Activated T-cell treated with anti-CD3 and anti-CD28 coated beads for 24 hours (primary cell): ENCODE data around the gene ELF2.
"Not testable (repeated sequence)": the region's sequence is repeated elsewhere in the genome, so short reads cannot be mapped to it uniquely, and the experiment has no call there.

Experiments
- DNase-seq: peaks from one replicate; pipeline ENCODE4 v3.0.0-alpha.2; 2020; ENCODE audit warnings: low read depth

Gene ELF2

DNA sequence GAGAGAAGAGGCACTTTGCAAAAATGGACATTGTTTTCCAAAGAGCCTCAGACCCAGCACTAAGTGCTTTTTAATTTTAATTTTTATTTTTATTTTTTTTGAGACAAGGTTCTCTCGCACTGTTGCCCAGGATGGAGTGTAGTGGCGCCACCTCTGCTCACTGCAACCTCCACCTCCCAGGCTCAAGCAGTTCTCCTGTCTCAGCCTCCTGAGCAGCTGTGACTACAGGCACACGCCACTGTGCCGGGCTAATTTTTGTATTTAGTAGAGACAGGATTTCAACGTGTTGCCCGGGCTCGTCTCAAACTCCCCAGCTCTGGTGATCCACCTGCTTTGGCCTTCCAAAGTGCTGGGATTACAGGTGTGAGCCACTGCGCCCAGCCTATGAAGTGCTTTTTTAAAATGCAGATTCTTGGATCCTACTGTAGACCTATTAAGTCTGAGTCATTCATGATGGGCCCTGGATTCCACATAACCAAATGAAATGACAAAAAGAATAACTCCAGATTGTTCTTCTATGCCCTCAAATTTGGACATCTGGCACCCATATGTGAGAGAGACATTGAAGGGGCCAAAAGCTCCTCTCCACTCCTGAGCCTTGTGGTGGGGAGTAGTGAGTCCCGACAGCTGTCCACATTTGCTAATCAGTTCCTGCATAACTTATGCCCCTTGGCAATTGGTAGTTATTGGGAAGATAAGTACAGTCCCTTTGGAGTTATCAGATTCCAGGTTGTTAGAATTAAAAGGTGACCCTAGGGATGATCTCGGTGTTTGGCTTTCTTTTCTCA is 157.9 kb downstream of the ELF2 start:
- DNase-seq = no peak

DNA sequence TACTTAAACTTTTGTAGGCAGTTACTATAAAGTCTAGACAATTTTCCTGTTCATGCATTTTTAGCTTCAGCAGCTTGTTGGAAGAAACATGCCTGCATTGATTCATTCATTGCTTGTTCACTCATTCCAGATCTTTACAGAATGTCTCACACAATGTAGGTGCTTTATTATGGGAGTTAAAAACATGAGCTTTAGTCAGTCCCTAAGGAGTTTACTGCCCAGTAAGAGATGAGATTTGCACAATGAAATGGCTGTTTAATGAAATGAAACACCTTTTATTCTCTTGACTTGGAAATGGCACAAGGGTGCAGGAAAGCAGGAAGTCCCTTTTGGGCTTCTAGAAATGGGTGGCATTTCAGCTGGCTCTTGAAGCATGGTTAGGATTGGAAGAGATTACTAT is 158.5 kb downstream of the ELF2 start:
- DNase-seq = no peak

DNA sequence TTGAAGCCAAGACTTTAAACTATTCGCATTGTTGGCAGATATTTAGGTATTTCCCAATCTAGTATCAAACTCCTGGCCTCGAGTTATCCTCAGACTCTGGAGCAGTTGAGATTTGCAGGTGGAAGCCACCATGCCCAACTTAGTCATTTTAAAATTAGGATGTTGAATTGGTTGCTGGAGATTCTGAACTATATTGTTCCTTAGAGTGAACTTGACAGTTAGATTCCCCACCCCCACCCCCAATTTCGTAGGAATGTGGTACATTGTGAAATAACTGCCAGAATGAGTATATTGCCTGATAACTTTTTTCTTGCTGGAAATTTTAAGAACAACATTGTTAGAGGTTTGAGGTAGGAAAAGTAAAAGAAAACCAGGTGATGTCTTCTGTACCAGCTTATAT is 159.2 kb downstream of the ELF2 start:
- DNase-seq = no peak

DNA sequence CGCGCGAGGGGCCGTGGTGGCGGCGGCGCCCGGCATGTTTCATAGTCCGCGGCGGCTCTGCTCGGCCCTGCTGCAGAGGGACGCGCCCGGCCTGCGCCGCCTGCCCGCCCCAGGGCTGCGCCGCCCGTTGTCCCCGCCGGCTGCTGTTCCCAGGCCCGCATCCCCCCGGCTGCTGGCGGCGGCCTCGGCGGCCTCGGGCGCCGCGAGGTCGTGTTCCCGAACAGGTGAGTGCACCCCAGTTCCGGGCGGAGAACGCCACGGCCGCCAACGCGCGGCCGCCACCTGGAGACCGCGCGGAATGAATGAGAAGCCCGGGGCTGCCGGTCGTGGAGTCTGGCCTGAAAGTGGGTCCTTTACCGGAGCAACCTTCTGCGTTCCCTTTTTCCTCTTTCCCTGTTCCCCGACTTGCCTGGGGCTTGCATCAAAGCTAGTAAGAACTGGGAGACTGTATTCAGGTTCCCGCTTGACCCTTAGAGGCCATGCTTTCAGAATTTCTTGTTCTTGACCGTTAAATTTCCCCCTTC is 161.0 kb downstream of the ELF2 start:
- DNase-seq = peak; percentile 29

DNA sequence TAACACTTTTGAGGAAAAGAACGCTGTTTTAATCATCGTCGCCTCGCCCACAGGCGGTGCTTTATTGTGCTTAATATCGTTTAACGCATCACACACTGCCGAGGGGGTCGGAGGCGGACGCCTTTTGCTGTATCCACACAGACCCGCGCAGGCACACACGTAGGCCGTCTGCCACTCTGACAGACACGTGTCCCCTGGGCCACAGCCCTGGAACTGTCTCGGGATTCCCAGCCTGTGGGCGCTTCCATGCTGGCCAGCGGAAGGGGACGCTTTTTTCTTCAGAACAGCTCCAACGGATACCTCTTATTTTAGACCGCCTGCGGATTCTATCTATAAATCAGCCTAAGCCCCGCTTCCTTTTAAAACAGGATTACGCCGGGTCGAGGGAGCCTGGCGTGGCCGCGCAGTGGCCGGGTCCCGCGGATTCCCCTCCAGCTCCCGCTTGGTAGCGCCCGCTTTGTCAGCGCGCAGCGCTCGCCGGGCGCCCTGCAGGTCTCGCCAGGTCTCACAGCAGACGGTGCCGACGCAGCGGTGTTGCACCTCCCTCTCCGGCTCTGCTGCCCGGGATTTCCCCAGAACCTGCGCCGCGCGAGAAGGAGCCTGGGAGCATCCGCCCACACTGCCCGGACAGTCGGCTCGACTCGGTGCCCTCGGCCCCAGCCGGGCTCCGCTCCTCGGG is 161.6 kb downstream of the ELF2 start, which contains the start of gene NOCT:
NOCT (plus strand) TSS at position 513 of the 679 bp plus-strand sequence. CDS start 201 bp downstream, outside the sequence.
- peak; percentile 89 for DNase-seq

DNA sequence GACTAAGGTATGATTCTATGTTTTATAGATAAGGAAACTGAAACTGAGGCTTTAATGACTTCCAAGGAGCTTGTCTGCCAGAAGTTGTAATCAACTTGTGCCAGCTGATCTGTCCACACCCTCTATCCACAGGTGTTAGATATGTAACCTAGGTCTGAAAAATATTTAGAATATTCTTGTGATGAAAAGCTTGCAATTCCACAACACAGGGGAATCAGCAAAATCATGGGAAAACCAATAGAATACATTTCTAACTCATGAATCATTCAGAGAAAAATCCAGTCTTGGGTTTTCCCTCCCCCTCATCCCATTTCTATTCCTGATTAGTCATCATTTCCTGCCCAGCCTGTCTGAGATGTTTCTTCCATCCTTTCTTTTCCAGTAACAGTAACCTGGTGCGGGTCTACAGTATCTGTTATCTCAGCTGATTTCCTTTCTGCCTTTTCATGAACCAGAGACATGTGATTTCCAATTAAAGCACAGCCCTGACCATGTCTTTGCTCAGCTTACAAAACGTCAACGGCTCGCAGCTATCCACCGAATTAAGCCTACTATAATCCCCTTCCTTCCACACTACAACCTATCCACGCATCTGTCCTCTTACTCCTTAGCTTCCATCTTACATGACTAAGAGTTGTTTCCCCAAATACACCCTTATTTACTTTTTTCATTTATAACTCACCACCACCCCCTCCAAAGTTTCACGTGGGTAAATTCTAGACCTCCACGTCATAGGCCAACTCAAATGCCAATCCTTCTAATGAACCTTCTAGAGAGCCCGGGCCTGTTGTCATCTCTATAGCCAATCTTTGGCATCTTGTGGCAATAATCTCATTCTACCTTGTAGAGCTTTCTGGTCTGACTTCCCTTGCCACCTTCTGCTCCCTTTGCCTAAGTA is 162.4 kb downstream of the ELF2 start:
- DNase-seq = no peak

DNA sequence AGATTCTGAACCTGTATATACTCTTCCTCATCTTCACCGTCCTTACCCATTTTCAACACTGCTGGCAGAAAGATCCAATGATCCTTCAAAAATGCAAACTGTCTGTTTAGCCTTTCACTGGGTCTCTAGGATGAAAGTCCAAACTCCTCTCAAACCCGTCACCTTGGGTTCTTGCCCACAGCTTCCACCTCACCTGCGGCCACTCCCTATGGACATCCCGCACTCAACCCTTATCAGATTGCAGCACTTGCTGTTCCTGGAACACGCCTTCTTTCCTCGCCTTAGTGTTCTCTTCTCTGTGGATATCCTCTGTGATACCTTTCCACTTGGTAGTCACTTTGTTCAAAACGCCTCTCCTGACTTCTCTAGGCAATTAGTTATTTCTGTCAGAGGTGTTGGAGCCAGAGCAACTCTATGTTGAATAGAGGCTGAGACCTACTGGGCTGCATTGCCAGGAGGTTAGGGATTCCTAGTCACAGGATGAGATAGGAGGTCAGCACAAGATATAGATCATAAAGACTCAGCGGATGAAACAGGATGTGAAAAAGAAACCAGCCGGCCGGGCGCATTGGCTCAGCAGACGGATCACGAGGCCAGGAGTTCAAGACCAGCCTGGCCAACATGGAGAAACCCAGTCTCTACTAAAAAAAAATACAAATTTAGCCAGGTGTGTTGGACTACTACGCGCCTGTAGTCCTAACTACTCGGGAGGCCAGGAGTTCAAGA is 165.6 kb downstream of the ELF2 start:
- DNase-seq = no peak

DNA sequence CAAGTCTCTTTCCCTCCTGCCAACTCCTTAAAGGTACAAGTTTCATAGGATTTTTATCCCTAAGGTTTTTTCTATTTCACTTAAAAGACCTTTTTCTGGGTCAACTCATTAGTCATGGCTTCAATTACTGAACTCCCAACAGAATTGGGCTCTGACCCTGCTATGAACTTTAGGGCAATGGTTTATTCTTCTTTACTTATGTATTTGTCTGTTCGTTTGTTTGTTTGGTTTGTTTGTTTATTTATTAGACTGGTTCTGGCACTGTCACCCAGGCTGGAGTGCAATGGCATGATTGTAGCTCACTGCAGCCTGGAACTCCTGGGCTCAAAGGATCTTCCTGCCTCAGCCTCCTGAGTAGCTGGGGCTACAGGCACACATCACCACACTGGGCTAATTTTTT is 167.3 kb downstream of the ELF2 start:
- no peak for DNase-seq

DNA sequence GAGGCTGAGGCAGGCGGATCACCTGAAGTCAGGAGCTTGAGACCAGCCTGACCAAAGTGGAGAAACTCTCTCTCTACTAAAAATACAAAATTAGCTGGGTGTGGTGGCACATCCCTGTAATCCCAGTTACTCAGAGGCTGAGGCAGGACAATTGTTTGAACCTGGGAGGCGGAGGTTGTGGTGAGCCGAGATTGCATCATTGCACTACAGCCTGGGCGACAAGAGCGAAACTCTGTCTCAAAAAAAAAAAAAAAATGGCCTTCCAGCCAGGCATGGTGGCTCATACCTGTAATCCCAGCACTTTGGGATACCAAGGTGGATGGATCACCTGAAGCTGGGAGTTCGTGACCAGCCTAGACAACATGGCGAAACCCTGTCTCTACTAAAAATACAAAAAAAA is 168.7 kb downstream of the ELF2 start:
- not testable (repeated sequence) for DNase-seq

DNA sequence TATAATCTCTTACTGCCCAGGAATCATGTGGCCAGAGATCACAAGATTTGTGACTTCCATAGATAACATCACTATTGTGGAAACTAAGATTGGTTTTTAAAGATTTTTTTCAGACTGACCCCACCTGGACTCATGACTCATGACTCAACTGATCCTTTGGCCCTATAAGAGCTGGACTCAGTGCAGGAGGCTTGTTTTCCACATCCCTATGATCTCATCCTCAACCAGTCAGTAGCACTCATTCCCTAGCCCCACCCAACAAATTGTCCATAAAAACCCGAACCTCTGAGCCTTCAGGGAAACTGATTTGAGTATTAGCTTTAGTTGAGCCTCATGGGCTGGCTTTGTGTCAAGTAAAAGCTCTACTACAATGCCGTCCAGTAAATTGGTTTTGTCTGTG is 169.4 kb downstream of the ELF2 start:
- DNase-seq = no peak
